Erythroblast (primary cell): ENCODE data around the gene SENP3.

Experiments used
- GATA1 ChIP-seq: IDR thresholded peaks from 2 replicates; pipeline ENCODE4 v1.6.1; 2011; ENCODE audit warnings: low read depth, mild to moderate bottlenecking, control low read depth, low read length, moderate library complexity
- POLR2A ChIP-seq: IDR thresholded peaks from 2 replicates; pipeline ENCODE4 v1.6.1; 2011; ENCODE audit warnings: mild to moderate bottlenecking, low read length

DNA sequence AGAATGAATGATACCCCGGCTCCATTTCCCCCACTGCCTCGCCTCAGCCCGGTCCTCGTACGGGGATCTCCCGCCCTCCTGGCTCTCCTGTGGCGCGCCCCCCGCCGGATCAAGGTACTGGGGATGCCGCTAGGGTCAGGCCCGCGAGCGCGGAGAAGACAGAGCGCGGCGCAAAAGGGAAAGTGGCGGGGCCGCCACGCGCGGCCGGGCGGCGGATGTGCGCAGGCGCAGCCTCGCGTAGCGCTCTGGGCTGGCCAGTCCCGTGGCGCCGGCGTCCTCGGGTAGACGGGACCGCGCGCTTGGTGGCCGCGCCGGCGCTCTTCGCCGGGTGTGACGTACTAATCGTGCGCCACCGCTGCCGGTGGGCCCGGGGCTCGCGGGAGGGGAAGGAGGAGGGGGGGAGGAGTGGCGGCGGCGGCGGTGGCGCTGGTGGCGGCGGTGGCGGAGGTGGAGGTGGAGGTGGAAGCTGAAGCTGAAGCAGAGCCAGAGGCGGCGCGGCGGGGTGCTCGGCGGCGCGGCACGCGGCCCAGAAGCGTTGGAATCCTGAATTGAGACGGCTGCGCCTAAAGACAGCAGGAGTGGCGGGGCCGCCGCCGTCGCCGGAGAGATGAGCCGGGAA is at the start of gene SENP3:
- peak; percentile 71 for TF ChIP-seq POLR2A
- no peak for TF ChIP-seq GATA1
